Measurements from ENCODE around the gene SLC18A3. TPM values are rescaled to one million over a fixed set of nuclear protein-coding genes. Genes with fewer than 3 reads are reported as not detected.

SLC18A3 gene
- total RNA-seq, 1 experiment from 2014 or later = not detected

DNA sequence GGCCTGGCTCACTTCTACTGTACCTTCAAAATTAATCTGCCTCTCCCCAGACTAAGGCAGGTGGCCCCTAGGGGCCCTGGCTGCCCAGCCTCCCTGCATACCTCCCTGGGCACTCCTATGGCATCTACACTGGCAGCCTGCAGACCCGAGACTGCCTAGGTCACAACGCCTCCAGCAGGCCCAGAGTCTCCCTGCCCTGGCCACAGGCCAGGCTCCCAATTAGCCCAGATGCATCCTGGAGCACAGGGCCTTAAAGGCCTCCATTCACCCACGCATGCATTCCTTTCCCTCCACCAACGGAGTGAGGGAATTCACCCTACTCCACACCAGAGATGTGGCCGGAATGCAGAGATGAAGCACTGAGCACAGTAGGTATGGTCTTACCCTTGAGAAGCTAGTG, 5.6 kb downstream of the SLC18A3 start:
- H2BK20ac ChIP-seq (ENCODE audit: low read depth, low read length, poor library complexity, severe bottlenecking) = no peak overlapping the region
- Mint-ChIP-seq H3K4me1 (peaks cover 22 to 42% of the 10 kb centered on the region in 2 experiments), H3K36me3 (ENCODE audit: insufficient read depth in 1 of 3, low read depth in 3 of 3) (no peaks in the 10 kb centered on the region; a peak in 1 of 7 replicates), H3K27ac (no peak overlapping the region), H3K9me3 (peaks cover 0 to 7% of the 10 kb centered on the region in 2 experiments; a peak in 3 of 5 replicates), H3K27me3 (ENCODE audit: low read depth) (peaks cover 97% of the 10 kb centered on the region), H3K4me3 (no peak overlapping the region)
- H4K5ac ChIP-seq (ENCODE audit: insufficient read length, low read depth, low read length) = no peak overlapping the region
- no peaks in the 10 kb centered on the region for H4K20me1 ChIP-seq (ENCODE audit: control insufficient read depth, insufficient read depth, insufficient read length)
- H3T11ph ChIP-seq (ENCODE audit: low read length) = no peak overlapping the region
- H3K79me2 ChIP-seq (ENCODE audit: insufficient read depth, low read length) = no peaks in the 10 kb centered on the region
- no peak overlapping the region for H3K27ac ChIP-seq (ENCODE audit: insufficient read length, low read depth, low read length)
- H2AFZ ChIP-seq (ENCODE audit: low read length) = no peak overlapping the region
- H3K23me2 ChIP-seq (ENCODE audit: insufficient read length, low read depth, low read length, poor library complexity, severe bottlenecking) = peaks cover 10% of the 10 kb centered on the region
- no peak overlapping the region for H2BK120ac ChIP-seq (ENCODE audit: low read depth, low read length, poor library complexity, severe bottlenecking)
- no peak overlapping the region for H4K91ac ChIP-seq (ENCODE audit: insufficient read length, low read depth, low read length)
- peaks cover 61% of the 10 kb centered on the region for H3K27me3 ChIP-seq (ENCODE audit: insufficient read depth, low read length)
- no peak overlapping the region for H3K4ac ChIP-seq (ENCODE audit: low read depth, low read length)
- no peak overlapping the region for H2AK5ac ChIP-seq (ENCODE audit: insufficient read length, low read length)
- no peaks in the 10 kb centered on the region for H3K79me1 ChIP-seq (ENCODE audit: insufficient read depth, low read depth, low read length, poor library complexity, severe bottlenecking)
- H3K4me2 ChIP-seq (ENCODE audit: insufficient read depth, insufficient read length, low read length) = no peak overlapping the region
- WGBS (ENCODE audit: extremely low coverage, insufficient read length, low lambda C conversion rate) = no CpG with 5 or more reads among the region's 5 CpGs
- no peak overlapping the region for H2BK15ac ChIP-seq (ENCODE audit: low read depth, low read length)
- no peak overlapping the region for H3K56ac ChIP-seq (ENCODE audit: insufficient read length, low read depth, low read length)
- peak; percentile 15 for DNase-seq
- no peak overlapping the region for H4K8ac ChIP-seq (replicated peaks; ENCODE audit: insufficient read length, low read depth, low read length)
- no peak overlapping the region for H3K9ac ChIP-seq (ENCODE audit: extremely low read depth, insufficient read length, low read length)
- H3K9me3 ChIP-seq (ENCODE audit: control insufficient read depth, low read depth, low read length) = no peaks in the 10 kb centered on the region
- no peak overlapping the region for H3K23ac ChIP-seq (ENCODE audit: insufficient read length, low read depth, low read length)
- no peaks in the 10 kb centered on the region; the same call in 1 of the 2 replicates for H3K4me1 ChIP-seq (ENCODE audit: insufficient read depth, low read length)
- TF ChIP-seq, protein P1, sequence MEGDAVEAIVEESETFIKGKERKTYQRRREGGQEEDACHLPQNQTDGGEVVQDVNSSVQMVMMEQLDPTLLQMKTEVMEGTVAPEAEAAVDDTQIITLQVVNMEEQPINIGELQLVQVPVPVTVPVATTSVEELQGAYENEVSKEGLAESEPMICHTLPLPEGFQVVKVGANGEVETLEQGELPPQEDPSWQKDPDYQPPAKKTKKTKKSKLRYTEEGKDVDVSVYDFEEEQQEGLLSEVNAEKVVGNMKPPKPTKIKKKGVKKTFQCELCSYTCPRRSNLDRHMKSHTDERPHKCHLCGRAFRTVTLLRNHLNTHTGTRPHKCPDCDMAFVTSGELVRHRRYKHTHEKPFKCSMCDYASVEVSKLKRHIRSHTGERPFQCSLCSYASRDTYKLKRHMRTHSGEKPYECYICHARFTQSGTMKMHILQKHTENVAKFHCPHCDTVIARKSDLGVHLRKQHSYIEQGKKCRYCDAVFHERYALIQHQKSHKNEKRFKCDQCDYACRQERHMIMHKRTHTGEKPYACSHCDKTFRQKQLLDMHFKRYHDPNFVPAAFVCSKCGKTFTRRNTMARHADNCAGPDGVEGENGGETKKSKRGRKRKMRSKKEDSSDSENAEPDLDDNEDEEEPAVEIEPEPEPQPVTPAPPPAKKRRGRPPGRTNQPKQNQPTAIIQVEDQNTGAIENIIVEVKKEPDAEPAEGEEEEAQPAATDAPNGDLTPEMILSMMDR (conservative IDR thresholded peaks at IDR 0.05) = no peak
- H3K14ac ChIP-seq (ENCODE audit: insufficient read depth, low read length) = no peak overlapping the region
- H2BK12ac ChIP-seq (ENCODE audit: insufficient read length, low read depth, low read length) = no peak overlapping the region
- H3K18ac ChIP-seq (ENCODE audit: insufficient read length, low read depth, low read length) = no peak overlapping the region
- H2BK5ac ChIP-seq (ENCODE audit: insufficient read length, low read length) = no peak overlapping the region

All from H9 (cell line).